HG03558 (cell line): ENCODE data around the gene RAPGEF4.

Experiments
- ATAC-seq: cut with Tn5 transposase; IDR thresholded peaks from one replicate; pipeline ENCODE4 v1.9.1; 2021; ENCODE audit warnings: moderate number of reproducible peaks; ENCODE audit not compliant: unreplicated experiment; ENCODE audit errors: extremely low read depth

The RAPGEF4 gene

DNA sequence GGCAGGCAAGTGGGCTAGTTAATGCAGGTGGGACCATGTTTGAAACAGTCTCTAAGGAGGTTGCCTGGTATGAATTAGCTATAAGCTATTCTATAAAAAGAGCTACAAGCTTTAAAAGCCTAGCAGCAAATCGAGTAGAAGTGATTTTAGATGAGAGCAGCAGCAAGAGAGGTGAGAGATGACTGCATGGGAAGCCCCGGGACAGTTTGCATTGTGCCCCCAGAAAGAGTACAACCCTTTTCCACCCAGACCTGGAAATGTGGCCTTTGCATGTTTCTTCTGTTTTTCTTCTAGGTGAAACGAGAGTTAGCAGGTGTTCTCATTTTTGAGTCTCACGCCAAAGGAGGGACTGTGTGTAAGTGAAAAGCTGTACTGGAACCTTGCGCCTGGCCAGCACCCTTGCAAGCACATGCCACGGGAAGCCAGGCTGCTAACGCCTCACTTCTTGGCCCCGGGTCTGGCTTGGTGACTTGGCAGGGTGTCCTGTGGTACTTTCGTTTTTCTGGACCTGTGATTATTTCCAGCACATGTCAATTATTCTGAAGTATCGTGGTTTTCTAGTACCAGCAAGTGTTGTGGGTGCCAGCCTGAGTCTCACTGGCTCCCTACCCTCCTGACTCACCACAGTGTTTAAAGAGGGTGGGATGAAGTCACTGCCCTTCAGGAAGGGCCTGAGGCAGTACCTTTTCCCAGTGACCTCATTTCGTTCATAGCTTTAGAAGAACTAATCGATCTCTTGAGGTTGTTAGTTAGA is 249.7 kb downstream of the RAPGEF4 start:
- ATAC-seq: no peak

GRCh38 chr2:172986040-172986439 is 250.4 kb downstream of the RAPGEF4 start:
- no peak for ATAC-seq

- no peak for ATAC-seq
Measured at GRCh38 chr2:172988728-172989127, 253.1 kb downstream of the RAPGEF4 start.

DNA sequence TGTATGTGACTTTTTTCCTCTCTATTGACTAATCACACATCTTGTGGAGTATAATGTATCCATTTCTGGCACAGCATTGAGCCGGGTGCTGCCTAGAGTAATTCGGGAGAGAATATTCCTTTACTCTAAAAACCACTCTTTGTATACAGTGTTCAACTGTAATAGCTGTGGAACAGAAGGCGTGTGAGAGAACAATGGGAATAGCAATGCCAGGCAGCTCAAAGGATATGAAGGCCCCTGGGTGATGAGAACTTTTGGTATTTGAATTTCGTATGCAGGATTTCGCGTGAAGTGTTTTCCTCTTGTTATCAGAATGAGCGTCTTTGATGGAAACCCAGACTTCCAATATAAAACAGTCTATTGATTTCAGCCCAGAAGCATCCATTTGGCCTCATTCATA is 255.4 kb downstream of the RAPGEF4 start:
- no peak for ATAC-seq

- ATAC-seq: no peak
Measured at GRCh38 chr2:172993139-172993538, 257.5 kb downstream of the RAPGEF4 start.

- no peak for ATAC-seq
Measured at GRCh38 chr2:172993931-172994717, 258.5 kb downstream of the RAPGEF4 start.

DNA sequence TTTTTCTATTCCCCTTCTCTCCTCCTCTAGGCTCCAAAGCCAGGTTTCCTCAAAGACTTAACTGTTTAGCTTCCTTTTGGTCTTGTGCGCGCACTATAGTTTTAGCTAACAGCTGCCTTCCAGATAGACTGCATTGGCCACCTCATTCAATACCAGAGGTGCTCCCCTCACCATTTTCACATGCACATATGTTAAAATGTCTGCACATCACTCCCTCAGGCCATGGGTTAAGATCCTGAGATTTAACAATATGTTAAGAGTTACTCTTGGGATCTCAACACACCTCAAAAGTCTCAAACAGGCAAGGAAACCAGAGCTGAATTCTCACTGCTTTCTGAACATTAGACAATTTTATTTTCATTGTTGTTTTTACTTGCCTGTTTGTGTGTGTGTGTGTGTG is 259.2 kb downstream of the RAPGEF4 start:
- ATAC-seq: no peak

DNA sequence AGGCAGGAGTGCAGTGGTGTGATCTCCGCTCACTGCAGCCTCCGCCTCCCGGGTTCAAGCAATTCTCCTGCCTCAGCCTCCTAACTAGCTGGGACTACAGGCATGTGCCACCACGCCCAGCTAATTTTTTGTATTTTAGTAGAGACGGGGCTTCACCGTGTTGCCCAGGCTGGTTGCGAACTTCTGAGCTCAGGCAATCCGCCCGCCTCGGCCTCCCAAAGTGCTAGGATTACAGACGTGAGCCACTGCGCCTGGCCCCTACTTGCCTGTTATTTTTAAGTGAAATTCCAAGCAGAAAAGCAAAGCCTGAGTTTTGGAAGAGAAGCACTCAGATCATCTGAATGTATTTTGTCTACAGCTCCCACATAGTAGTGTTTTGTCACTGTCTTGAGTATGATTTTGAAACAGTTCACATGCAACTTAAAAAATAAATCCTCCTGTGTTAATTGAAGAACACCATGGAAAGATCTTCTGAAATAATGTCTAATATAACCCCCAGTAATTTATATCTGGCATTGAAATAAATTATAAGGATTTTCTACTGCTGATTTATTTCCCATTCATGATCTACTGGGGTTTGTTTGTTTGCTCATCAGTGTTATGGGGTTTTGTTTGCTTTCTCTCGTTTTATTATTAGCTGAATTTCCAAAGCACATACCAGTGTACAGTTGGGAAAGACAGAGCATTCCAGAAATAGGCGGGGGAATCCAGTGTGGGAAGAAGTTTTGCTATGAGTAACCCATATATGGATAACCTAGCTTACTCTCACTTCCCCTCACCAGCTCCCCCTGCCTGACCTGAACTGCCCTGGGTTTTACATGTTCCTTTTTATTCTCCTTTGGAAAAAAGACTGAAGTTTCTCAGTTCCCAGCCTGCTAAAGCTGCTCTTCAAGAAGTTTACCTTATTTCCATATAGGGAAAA is 259.9 kb downstream of the RAPGEF4 start:
- no peak for ATAC-seq

DNA sequence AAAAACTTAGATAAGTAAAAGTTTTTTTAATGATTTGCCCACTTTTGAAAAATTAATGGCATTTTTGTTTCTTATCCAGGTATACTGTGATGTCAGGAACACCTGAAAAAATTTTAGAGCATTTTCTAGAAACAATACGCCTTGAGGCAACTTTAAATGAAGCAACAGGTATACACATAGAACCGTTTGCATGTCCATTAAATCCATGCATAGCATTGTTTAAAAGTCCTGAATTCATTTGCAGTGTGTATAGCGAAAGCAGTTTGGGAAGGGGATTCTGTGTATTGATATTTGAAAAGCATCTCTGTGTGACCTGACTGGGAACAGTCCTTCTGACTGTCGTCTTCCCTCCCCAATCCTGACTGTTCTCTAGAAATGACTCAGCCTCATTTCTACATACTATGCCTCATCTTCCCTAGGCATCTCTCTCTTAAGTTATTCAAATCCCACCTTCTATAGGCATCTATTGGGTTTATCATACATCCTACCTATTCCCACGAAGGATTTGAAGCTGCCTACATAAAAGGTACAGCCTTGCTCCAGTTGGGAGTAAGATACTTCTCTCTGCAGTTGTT is 260.8 kb downstream of the RAPGEF4 start:
- ATAC-seq: no peak

DNA sequence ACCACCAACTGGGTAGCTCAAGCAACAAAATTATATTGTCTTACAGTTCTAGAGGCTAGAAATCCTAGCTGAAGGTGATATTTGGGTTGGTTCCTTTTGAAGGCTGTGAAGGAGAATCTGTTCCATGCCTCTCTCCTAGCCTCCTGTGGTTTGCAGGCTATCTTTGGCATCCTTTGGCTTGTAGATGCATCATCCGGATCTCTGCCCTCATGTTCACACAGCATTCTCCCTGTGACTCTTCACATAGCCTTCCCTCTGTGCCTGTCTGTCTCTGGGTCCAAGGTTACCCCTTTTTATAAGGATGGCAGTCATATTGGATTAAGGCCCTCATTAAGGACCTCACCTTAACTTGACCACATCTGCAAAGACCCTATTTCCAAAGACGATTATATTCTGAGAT is 261.4 kb downstream of the RAPGEF4 start:
- ATAC-seq: no peak

DNA sequence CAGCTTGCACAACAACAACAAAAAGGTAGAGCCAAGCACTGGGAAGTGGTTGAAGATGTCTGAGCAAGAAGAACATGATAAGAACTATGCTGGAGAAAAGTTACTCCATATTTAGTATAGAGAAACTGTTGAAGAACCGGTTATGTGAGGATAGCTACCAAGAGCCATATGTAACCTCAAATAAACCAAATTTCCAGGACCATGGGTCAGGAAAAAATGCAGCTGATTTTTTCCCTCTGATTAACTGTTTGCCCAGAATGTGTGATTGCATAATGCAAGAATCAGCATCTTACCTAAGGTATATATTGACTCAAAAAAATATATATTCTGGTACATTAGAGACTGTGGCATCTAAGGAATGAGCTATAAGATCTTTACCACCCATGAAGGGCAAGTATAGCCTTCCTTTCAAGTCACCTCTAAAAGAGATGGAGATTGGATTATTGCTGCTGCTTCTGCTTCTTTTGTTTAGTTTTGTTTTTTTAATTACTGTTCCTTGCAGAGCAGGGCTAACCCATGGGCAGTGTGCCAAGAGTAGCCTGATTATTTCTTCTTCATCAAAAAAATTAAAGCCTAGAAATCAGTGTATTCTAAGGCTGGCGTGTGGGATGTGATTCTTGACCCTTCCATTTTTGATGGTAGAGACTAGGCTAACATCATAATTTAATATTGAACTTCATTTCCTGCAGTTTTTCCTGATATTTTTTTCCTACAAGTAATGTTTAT is 263.1 kb downstream of the RAPGEF4 start:
- no peak for ATAC-seq

DNA sequence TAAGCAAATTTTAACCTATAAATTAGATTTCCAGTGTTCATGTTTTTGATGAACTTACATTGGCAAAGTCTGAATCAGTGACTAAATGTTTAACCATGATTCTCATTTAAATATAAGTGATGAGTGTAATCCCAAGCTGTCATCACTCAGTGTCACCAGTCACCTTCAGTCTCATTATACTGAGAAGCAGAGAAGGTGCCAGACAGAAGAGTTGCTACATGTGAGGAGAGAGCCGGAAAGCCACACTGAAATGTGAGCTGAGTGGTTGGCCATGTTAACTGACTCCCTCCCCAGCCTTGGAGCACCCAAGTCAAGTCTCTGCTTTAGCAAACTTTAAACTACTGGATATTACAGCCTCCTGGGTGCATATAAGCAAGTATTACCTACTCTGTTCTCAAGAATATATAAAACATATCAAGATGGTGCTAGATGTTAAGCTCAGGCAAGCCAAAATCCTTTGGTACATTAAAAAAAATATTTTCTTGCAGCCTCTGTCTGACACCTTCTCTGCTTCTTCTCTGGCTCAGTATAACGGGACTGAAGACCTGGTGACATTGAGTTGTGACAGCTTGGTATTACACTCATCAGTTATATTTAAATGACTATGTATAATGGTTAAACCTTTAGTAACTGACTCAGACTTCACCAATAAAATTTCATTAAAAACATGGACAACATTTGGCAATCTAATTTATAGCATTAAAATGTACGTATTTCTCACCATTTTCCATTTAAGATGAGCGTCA is 264.2 kb downstream of the RAPGEF4 start:
- no peak for ATAC-seq

- ATAC-seq: no peak
Measured at GRCh38 chr2:173001664-173002604, 266.3 kb downstream of the RAPGEF4 start.

DNA sequence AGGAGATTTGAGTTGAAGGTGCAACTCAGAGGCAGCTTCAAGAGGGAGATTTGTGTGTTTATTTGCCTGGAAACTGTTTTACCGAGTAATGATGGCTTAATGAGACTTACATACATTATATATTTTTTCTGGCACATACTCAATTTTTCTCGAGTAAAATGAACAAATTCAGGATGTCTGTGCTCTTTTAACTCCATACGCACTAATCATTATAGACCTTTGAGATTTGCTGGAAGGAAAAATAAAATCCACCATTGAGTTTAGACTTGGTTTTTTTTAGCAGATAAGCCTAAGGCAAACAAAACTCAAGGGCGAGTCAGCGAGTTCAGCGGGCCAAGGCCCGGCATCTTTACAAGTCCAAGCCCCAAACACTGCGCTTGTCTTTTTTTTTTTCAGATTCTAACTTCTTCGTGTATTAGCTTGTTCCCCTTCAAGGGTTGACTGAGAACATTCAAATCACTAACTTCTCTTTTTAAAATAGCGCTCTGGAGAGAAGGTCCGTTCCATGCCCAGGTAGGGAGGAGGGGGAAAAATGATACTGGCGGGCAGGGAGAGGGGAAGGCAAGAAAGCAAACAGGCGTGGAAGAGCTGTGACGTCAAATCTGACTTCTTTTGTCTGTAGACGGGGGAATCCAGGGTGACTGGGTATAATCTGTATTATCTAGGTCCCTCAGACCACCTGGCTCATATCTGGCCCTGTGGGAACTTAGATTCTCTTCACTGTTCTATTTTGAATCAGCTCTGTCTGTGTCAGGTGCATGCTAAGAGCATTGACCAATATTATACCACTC is 267.3 kb downstream of the RAPGEF4 start:
- no peak for ATAC-seq

DNA sequence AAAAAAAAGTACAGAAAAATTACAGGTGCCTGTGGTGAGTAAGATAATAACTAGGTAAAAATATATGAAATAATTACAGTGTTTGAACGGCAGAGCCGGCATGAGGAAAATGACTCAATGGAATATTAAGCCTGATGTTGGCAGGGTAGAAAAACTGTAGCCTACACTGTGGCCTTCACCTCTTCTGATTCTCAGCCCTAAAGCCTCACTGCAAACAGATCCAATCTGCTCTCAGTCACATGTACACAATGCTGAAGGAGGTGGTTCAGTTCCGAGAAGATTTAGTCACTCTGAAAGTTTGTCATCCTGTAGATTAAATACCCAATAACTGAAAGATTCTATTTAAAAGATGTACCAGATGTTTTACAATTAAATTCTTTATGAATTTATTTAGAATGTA is 273.1 kb downstream of the RAPGEF4 start:
- no peak for ATAC-seq

- ATAC-seq: no peak
Measured at GRCh38 chr2:173010233-173010632, 274.6 kb downstream of the RAPGEF4 start.

GRCh38 chr2:173016451-173016850 is 280.8 kb downstream of the RAPGEF4 start:
- no peak for ATAC-seq
